Stimulated activated CD4-positive, alpha-beta T cell treated with anti-CD3 and anti-CD28 coated beads, TNF-alpha, amount 100 ng/mL, for 4 hours (primary cell): ENCODE measurements around the gene ATP4B.

Experiments used
- DNase-seq, 3 experiments: peaks; one replicate each; pipeline ENCODE4 v3.0.0-alpha.2; 2020; ENCODE audit warnings: low read depth in 3 of 3

ATP4B gene

GRCh38 chr13:113656831-113657671 is 947 bp downstream of the ATP4B start:
- no peak for DNase-seq

DNA sequence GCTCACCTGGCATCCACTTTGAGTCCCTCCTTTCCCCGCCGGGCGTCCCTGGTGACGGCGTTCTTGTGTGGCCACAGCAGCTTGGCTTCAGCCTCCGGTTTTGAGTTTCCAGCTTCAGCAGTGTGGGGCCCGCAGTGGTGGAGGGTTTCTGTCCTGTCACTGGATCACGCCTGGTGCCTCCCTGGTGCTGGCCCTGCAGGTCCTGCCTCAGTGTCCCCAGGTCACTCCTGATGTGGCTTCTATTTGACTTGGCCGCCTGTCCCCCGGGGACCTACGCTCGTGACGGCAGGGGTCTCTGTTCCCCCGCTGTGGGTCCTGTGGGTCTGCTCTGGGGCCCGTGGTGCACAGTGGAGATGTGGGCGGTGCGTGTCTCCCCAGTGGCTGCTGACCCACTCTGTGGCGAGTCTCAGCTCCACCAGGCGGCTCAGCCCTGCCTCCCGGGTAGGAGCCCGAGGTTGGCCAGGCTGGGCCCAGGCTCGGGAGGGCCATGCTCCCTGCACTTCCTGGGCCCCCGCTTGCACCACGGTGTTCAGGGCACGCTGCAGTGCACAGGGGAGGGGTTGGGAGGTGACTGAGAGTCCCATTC is 1.9 kb downstream of the ATP4B start:
- DNase-seq: no peak

- DNase-seq: no peak
Observed at GRCh38 chr13:113655346-113656002, 2.5 kb downstream of the ATP4B start.

DNA sequence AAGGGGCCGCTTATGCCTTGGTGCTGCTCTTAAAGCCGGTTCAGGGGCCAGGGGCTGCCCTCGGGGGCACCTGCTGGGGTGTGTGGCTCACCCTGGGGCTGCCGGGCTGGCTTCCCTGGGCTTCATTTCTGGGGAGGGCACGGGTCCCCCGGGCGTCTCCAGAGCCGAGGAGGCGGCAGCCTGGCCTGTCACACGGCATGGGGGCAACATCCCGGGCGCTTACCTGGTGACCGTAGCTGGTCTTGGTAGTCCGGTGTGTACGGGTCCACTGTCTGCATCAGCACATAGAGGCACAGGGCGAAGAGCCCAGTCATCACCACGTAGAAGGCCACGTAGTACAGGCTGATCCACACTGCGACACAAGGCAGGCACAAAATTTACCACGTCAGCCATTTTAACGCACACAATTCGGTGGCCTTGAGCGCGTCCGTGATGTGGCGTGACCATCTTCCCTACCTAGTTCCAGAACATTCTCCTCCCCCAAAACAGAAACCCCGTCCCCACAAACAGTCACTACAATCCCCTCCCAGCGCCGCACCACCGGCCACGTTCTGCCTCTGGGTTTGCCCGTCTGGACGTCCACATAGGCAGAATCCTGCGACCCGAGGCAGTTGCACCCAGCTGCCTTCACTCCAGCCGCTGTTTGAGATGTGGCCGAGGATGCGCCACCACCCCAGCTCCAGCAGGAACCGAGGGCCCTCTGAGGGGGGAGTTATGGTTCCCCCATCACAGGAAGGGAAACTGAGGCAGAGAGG is 3.2 kb downstream of the ATP4B start:
- no peak for DNase-seq

DNA sequence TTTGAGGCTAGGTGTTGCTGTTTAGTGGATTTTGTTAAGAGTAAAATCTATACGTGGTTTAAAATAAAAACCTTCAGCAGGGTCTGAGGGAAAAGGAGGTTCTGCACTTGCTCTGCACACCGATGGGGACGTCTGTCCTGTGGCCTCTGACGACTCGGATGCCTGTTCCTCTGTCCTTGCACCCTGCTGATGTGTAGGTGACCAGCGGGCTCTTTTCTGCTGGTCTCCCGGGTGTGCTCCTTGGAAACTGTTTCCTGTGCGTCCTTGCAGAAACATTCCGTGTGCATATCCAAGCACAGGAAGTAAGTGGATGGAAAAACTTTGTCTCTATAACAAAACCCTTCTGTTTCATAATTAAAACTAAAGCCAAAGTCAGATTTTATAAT is 3.8 kb downstream of the ATP4B start:
- DNase-seq: no peak

- DNase-seq: no peak
Observed at GRCh38 chr13:113653264-113654174, 4.5 kb downstream of the ATP4B start.

GRCh38 chr13:113652404-113653263 is 5.4 kb downstream of the ATP4B start:
- DNase-seq: no peak

DNA sequence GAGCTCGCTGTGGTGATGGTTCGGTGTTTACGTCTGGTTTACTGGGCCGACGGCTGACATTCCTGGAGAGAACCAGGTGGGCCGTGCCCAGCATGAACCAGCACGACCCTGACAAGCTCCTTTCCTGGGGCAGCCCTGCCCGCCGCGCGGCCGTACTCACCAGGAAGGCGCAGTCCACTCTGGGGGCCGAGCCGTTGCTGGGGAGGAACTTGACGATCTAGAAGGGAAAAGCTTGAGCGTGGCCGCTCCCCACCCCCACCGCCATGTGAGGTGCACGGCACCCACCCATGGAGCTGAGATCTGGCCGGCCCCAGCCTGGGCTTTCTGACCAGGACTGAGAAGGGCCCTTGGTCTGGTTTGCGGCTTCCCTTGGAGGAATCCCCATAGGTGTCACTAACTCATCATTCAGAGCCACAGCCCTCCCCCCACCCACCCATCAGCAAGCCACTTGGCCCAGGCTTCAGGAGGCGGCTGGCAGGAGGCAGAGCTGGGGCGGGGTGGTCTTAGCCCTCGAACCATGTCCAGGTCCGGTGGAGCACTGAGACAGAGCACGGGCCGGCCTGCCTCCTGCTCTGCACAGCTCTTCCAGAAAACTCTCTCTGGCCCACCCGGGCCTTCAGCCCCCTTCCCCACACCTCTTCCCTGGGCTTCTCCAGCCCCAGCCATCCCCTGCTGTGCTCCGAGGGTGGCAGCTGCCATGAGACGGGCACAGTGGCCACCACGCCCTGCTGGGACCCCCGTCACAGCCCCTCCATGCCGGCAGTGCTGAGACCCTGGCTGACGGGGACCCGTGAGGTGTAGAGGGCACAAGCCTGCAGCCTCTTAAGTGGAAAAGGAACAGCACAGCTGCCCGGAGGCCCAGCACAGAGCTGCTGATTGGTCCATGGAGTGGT is 6.2 kb downstream of the ATP4B start:
- DNase-seq: no peak

DNA sequence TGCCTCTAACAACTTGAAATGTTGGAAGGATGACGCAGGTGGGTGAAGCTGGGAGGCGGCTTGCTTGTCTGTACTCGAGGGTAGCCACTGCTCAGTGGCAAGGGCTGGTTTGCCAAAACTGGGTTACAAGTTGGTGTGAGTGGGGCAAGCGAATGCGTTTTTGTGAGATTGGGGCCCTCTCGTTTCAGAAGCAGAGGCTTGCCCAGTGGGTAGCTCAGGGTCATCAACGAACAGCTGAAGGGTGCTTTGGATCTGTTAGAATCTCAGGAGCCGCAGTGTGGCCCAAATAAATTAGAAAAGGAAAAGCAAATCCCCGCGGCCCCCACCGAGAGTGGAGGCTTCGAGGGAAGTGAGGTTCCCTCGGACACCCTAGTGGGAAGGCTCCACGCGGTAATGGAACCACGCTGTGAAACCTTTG is 7.3 kb downstream of the ATP4B start:
- DNase-seq: no peak

GRCh38 chr13:113650275-113650674 is 7.7 kb downstream of the ATP4B start:
- DNase-seq: no peak

DNA sequence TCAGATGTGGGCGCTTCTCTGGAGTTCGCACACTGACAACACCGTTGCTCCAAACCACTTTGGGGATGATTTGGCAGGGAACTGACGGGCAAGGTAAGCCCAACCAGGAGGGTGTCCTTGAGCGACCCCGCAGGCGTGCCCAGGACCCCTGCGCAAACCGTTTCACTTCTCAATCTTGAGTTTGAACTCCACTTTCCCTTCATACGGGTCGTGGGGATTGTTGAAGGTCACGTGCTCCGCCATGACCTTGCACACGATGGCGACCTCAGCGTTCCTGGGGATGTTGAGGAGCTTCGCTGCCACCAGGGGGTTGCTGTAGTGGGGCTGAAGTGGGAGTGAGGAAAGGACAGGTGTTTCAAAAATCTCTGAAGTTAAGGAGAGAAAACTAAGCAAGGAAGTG is 8.8 kb downstream of the ATP4B start:
- no peak for DNase-seq

GRCh38 chr13:113648216-113648610 is 9.8 kb downstream of the ATP4B start:
- DNase-seq: no peak

GRCh38 chr13:113647351-113648215 is 10.4 kb downstream of the ATP4B start:
- no peak for DNase-seq

GRCh38 chr13:113646921-113647340 is 11.1 kb downstream of the ATP4B start:
- DNase-seq: no peak

- no peak for DNase-seq
Observed at GRCh38 chr13:113646376-113646775, 11.6 kb downstream of the ATP4B start.

- no peak for DNase-seq
Observed at GRCh38 chr13:113645329-113645728, 12.7 kb downstream of the ATP4B start.

DNA sequence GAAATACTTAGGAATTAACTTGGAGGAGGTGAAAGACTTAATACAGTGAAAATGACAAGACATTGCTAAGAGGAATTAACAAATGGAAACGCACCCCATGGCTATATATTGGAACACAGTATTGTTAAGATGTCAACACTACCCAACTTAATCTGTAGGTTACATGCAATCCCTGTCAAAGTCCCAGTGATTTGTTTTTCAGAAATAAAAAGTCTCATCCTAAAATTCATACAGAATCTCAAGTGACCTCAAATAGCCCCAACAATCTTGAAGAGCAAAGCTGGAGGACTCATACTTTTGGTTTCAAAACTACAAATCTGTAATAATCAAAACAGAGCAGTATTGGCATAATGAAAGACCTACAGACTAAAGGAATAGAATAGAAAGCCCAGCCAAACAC is 13.2 kb downstream of the ATP4B start:
- DNase-seq: no peak

GRCh38 chr13:113643593-113643992 is 14.4 kb downstream of the ATP4B start:
- DNase-seq: no peak
